ENCODE measurements around the gene PARD3.

PARD3 gene

GRCh38 chr10:34475786-34476185 lies 339.3 kb downstream of the PARD3 start:
- TF ChIP-seq FOXP2 (optimal IDR thresholded peaks at IDR 0.05; ENCODE audit: borderline replicate concordance, extremely low read depth, extremely low read length, insufficient read depth) = no peak
- no peak for TF ChIP-seq TAF1 (IDR thresholded peaks at IDR 0.05; ENCODE audit: borderline replicate concordance, insufficient read depth, low read length)
- no peak for TF ChIP-seq REST (IDR thresholded peaks at IDR 0.05; ENCODE audit: insufficient read depth in 1 of 2, low read depth in 2 of 2, low read length in 2 of 2)
- no peak for TF ChIP-seq POLR2AphosphoS5 (IDR thresholded peaks at IDR 0.05; ENCODE audit: low read depth, low read length)
- no peak for TF ChIP-seq SIN3A (IDR thresholded peaks at IDR 0.05; ENCODE audit: borderline replicate concordance, insufficient read depth, low read length)

- TF ChIP-seq SIN3A (IDR thresholded peaks at IDR 0.05; ENCODE audit: borderline replicate concordance, insufficient read depth, low read length) (no peak), REST (IDR thresholded peaks at IDR 0.05; ENCODE audit: insufficient read depth in 1 of 2, low read depth in 2 of 2, low read length in 2 of 2) (no peak), TAF1 (IDR thresholded peaks at IDR 0.05; ENCODE audit: borderline replicate concordance, insufficient read depth, low read length) (no peak), FOXP2 (optimal IDR thresholded peaks at IDR 0.05; ENCODE audit: borderline replicate concordance, extremely low read depth, extremely low read length, insufficient read depth) (no peak), POLR2AphosphoS5 (IDR thresholded peaks at IDR 0.05; ENCODE audit: low read depth, low read length) (no peak)
Observed at GRCh38 chr10:34475274-34475646, 339.8 kb downstream of the PARD3 start.

- TF ChIP-seq POLR2AphosphoS5 (IDR thresholded peaks at IDR 0.05; ENCODE audit: low read depth, low read length) (no peak), TAF1 (IDR thresholded peaks at IDR 0.05; ENCODE audit: borderline replicate concordance, insufficient read depth, low read length) (no peak), SIN3A (IDR thresholded peaks at IDR 0.05; ENCODE audit: borderline replicate concordance, insufficient read depth, low read length) (no peak), REST (IDR thresholded peaks at IDR 0.05; ENCODE audit: insufficient read depth in 1 of 2, low read depth in 2 of 2, low read length in 2 of 2) (no peak), FOXP2 (optimal IDR thresholded peaks at IDR 0.05; ENCODE audit: borderline replicate concordance, extremely low read depth, extremely low read length, insufficient read depth) (no peak)
Observed at GRCh38 chr10:34474555-34475273, 340.4 kb downstream of the PARD3 start.

GRCh38 chr10:34474009-34474376 lies 341.1 kb downstream of the PARD3 start:
- TF ChIP-seq REST (IDR thresholded peaks at IDR 0.05; ENCODE audit: insufficient read depth in 1 of 2, low read depth in 2 of 2, low read length in 2 of 2) (no peak), POLR2AphosphoS5 (IDR thresholded peaks at IDR 0.05; ENCODE audit: low read depth, low read length) (no peak), FOXP2 (optimal IDR thresholded peaks at IDR 0.05; ENCODE audit: borderline replicate concordance, extremely low read depth, extremely low read length, insufficient read depth) (no peak), SIN3A (IDR thresholded peaks at IDR 0.05; ENCODE audit: borderline replicate concordance, insufficient read depth, low read length) (no peak), TAF1 (IDR thresholded peaks at IDR 0.05; ENCODE audit: borderline replicate concordance, insufficient read depth, low read length) (no peak)
